GM12875 (cell line): ENCODE results near the gene SPPL2C.

Experiments used
- H3K4me3 ChIP-seq: one replicate; pipeline ENCODE4 v1.5.1; 2011; ENCODE audit warnings: low read depth, low read length, control low read depth
- TF ChIP-seq, protein P1 (sequence below): IDR thresholded peaks from 2 replicates; pipeline ENCODE4 v1.5.1; 2011; ENCODE audit warnings: low read depth, mild to moderate bottlenecking, control low read depth, inconsistent platforms, low read length, moderate library complexity, borderline replicate concordance; ENCODE audit not compliant: insufficient read depth

The SPPL2C gene

DNA sequence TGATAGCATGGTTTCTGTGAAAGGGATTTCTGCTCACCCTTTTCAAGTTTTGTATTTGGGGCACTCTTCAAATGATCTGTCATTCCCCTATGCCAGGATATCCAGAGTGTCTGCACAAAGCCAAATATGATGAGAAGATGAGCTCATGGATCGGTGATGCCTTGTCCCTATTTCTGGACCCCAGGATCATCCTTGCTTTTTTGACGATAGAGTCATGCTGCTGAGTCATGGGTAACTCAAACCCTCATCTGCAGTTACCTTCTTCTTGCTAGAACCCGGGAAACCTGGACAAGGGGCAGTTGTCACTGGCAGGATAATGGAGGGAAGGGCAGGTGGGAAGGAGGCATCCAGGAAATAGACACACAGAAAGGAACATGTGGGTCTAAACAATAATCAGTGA, 31.9 kb downstream of the SPPL2C start:
- H3K4me3 ChIP-seq = no peak overlapping the region
- TF ChIP-seq, protein P1, sequence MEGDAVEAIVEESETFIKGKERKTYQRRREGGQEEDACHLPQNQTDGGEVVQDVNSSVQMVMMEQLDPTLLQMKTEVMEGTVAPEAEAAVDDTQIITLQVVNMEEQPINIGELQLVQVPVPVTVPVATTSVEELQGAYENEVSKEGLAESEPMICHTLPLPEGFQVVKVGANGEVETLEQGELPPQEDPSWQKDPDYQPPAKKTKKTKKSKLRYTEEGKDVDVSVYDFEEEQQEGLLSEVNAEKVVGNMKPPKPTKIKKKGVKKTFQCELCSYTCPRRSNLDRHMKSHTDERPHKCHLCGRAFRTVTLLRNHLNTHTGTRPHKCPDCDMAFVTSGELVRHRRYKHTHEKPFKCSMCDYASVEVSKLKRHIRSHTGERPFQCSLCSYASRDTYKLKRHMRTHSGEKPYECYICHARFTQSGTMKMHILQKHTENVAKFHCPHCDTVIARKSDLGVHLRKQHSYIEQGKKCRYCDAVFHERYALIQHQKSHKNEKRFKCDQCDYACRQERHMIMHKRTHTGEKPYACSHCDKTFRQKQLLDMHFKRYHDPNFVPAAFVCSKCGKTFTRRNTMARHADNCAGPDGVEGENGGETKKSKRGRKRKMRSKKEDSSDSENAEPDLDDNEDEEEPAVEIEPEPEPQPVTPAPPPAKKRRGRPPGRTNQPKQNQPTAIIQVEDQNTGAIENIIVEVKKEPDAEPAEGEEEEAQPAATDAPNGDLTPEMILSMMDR = no peak

DNA sequence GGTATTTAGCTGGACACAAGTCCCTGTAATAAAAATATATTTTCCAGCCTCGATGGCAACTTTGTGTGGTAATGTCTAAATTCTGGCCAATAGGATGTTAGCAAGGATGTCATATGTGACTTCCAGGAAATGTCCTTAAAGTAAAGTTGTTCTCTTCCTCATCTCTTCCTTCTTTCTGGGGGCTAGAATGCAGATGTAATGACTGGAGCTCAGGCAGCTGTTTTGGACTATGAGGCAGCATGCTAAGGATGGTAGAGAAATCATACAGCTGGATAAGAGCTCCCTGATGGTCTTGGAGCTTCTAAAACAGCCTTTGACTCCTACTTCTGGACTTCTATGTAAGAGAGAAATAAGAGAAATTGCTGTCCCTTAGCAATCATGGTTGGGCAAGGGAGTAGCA, 32.8 kb downstream of the SPPL2C start:
- no peak overlapping the region for H3K4me3 ChIP-seq
- TF ChIP-seq, protein P1 = no peak

DNA sequence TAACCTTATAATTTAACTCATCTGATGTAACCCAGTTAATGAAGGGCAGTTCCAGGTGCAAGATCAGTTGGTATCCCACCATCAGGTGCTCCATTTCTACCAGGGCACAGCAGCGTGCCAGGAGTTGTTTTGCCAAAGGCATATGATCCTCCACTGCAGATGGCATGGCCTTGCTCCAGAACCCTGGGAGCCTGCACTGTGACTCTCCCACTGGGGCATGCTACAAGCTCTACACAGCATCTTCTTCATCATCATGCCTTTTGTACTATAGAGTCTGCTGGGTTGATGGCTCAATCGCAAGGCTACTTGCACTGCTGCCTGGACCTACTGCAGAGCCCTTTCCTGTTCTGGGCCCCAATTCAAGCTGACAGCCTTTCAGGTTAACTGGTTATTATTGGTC, 38.4 kb downstream of the SPPL2C start:
- TF ChIP-seq, protein P1 = no peak
- H3K4me3 ChIP-seq = no peak overlapping the region

DNA sequence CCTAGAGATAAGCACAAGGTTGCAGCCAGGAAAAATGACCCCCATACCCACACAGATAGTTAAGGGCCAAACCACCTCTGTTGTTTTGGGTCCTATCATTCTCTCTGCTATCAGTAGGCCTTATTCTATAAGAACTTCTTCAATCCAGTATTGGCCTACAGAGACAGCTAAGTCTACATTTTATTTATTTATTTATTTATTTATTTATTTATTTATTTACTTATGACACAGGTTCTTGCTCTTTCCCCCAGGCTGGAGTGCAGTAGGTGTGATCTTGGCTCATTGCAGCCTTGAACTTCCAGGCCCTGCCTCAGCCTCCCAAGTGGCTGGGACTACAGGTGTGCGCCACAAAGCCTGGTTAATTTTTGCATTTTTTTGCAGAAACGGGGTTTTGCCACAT, 42.2 kb downstream of the SPPL2C start:
- no peak overlapping the region for H3K4me3 ChIP-seq

DNA sequence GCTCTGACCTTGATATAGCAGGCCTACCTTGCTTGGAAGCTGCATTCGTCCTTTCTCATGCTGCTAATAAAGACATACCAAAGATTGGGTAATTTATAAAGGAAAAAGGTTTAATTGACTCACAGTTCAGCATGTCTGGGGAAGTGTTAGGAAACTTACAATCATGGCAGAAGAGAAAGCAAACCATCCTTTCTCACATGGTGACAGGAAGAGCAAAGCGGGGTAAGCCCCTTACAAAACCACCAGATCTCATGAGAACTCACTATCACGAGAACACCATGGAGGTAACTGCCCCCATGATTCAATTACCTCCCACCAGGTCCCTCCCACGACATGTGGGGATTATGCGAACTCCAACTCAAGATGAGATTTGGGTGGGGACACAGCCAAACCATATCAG, 43.7 kb downstream of the SPPL2C start:
- H3K4me3 ChIP-seq = no peak overlapping the region
- TF ChIP-seq, protein P1 = no peak

More for the DNA sequence above, 42.2 kb downstream of the SPPL2C start:
- TF ChIP-seq, protein P1 = no peak

DNA sequence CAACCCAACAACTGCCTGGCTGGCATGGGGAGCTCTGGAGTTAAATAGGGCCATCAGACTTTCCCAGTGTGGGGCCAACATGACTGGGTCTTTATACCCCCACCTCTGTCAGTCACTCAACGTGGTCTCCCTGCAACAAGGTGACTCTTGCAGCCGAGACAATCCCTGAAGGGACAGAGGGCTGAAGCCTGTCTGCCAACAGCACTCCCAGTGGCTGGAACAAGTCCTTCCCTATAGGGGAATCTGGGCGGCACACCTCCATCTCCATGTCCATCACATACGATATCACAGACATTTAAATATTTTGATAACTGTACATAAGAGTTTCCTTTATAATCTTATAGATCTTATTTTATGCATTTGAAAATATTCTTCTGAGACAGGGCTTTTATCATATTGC, 44.9 kb downstream of the SPPL2C start:
- H3K4me3 ChIP-seq = no peak overlapping the region
- TF ChIP-seq, protein P1 = no peak

DNA sequence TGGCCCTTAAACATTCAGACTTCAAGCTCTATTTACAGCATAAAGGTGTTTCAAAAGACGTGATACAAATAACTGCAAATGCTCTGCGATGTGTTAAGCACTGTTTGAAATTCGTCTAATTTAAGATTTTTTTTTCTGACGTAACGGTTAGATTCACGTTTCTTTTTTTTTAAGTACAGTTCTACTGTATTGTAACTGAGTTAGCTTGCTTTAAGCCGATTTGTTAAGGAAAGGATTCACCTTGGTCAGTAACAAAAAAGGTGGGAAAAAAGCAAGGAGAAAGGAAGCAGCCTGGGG, 49.0 kb downstream of the SPPL2C start:
- H3K4me3 ChIP-seq = no peak overlapping the region
- TF ChIP-seq, protein P1 = no peak
